GM18861 (cell line): ENCODE measurements around the gene DCAF8.
A peak's percentile ranks its signal among the peaks of the same experiment; 100 is the strongest.
"Not testable (repeated sequence)": the region's sequence is repeated elsewhere in the genome, so short reads cannot be mapped to it uniquely, and the experiment has no call there.

ENCODE experiments used
- ATAC-seq: cut with Tn5 transposase; IDR thresholded peaks from one replicate; pipeline ENCODE4 v1.9.1; 2021; ENCODE audit not compliant: unreplicated experiment

Gene DCAF8

DNA sequence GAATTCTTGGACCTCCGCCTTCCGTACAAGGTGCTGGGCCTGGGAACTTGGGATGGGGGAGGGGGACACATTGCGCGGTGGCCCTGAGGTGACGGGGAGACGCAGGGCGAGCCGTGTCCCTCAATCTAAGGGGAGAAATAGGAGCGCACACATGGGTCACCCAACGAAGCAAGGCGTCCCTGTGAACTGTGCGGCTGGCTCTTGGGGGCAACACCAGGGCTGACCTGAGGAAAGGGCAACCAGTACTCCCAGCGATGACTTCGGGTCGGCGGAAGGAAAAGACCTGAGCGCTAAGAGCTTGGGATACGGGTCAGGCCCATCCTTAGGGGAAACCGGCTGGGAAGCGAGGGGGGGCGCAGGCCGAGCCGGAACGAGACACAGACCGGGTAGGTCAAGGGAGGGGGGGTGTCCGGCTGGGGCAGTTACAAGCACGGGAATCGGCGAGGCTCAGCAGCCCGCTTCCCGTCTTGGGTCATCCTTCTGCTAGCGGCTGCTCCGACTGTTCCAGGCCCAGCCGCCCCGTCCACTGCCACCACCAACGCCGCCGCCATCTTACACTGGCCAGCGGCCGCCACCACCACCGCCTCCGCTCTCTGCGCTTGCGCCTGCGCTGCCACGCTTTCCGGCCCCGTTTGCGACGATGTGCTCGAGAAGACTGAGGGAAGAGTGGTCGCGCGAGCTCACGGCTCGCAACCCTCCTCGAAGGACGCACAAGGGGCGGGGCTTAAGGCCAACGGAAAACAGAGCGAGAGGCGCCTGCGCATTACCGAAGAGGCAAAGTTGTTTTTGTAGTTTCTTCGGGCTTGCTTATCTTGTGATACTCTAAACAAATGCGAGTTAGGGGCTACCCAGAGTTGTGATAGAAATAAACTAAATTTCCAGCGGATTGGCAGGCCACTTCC, at the start of gene DCAF8:
TSS of gene DCAF8 (minus strand) at position 657 of the 902 bp plus-strand sequence. CDS start 18,541 bp downstream, outside the sequence.
- ATAC-seq: peak; percentile 73

DNA sequence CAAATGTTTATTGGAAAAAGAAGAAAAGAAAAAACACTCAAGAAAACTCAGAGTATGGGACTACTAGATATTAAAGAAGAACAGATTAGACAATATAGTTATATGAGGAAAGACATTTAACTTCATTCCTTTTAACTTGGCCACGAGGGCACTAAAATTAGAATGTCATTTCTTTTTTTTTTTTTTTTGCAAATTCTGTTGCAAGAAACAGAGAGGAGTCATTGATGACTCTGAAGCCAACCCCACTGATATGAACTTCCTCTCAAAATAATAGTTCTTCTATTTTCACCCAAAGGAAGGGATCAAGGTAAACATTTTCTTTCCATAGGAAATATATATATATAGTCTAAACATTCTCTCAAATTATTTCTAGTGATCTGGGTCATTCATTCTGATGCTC, 47.2 kb upstream of the DCAF8 start:
- ATAC-seq: no peak

DNA sequence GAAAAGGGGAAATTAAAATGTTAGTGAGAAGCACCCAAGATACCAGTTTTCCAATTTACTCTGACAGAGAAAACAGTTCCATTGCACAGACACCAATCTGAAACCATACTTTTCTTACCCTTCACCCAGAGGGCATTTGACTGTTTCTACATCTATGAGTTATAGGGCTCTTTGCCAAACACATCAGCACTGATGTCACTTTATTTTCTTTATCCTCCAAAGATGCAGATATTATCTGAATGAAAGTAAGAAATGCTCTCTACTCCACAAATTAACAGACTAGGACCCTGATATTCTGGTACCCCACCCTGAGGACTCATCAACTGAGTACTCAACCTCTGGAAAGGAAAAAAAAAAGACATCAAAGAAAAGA, 46.8 kb upstream of the DCAF8 start:
- no peak for ATAC-seq

DNA sequence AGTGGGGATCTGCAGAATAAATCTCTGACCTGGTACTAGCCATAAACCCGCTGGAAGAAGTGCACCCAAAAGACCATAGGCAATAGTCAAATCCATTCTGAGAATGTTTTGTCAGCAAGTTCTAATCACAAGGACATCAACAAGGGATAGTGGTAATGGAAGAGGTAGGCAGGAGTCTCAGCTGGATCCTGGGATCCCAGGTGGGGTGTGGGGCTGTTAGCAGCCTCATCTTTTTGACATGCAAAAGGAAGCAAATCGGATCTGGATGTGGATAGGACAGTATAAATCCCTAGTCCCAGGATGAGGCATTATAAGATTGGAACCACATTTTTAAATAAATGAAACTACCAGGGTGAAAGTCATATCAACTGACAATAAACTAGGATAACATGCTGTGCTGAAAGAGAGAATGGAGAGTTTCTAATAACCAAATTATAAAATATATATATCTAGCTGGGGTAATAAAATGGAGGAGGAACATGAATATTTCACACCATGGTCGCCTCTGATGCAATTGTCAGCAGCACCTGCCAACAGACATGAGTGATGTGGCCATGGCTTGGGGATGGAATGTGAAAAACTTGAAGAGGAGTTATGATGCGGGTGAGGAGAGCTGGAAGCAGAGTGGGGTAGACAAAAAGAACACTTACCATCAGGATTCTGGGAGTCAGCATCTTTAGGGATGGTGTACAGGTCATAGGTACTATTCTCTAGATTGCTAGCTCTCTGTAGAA, 46.3 kb upstream of the DCAF8 start:
- no peak for ATAC-seq

GRCh38 chr1:160307118-160307791, 44.9 kb upstream of the DCAF8 start:
- ATAC-seq: no peak

DNA sequence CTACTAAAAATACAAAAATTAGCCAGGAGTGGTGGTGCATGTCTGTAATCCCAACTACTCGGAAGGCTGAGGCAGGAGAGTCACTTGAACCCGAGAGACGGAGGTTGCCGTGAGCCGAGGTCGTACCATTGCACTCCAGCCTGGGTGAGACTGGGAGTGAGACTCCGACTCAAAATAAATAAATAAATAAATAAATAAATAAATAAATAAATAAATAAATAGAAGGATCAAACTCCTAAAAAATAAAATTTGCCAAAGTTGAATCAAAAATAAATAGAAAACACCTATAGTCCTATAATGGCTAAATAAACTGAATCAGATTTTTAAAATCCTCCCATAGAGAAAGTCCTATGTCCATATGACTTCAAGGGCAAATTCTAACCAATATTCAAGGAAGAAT, 37.8 kb upstream of the DCAF8 start:
- ATAC-seq: no peak

GRCh38 chr1:160296036-160296435, 33.7 kb upstream of the DCAF8 start:
- ATAC-seq: no peak

GRCh38 chr1:160293020-160293968, 30.9 kb upstream of the DCAF8 start:
- no peak for ATAC-seq

DNA sequence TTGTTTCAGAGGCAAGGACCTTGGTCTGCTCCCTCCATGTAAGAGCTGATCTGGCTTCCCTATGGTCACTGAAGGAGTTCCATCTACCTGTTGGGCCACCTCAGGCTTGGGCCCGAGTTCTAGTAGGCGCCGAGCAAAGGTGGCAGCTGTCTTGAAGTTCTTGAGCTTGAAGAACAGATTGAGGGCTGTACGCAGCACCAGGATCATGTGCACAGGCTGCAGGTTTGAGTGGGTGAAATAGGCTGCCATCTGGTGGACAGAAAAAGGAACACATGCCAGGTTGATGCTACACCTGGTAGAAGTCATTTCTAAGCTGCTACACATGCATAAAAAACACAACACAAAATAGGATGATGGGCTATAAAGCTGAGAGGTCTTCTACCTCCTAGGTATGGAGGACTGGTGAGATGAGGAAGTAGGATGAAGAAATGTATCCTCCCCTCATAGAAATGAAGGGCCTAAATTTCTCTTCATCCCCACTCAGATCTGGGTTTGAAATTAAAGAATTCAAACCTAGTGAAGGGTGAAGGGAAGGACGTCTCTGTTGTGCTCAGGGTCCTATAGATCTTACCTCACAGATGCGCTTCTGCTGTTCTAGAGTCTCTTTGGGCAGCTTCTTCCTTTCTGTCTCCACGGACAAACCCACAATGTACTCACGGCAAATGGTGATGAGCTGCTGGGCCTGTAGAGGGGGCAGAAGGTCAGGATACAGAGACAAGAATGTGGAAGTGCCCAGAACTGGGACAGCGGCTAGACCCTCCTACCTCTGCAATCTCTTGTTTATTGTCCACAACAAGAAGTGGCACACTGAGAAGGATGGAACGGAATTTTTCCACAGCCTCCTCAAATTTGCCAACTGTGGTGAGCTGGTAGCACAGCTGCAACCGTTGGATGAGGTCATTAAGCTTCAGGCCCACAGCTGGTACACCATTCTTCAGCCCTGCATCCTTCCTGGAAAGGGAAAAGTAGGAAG, 29.2 kb upstream of the DCAF8 start:
- ATAC-seq: peak; percentile 62

GRCh38 chr1:160287769-160288168, 25.4 kb upstream of the DCAF8 start:
- not testable (repeated sequence) for ATAC-seq

DNA sequence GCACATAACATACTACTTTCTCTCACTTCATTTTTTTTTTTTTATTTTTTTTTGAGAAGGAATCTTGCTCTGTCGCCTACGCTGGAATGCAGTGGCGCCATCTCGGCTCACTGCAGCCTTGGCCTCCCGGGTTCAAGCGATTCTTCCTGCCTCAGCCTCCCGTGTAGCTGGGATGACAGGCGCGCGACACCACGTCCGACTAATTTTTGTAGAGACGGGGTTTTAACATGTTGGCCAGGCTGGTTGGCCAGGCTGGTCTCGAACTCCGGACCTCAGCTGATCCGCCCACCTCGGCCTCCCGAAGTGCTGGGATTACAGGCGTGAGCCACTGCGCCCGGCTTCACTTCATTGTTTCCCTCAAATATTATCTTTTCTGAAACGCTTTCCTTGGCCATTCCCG, 23.2 kb upstream of the DCAF8 start:
- ATAC-seq: no peak

DNA sequence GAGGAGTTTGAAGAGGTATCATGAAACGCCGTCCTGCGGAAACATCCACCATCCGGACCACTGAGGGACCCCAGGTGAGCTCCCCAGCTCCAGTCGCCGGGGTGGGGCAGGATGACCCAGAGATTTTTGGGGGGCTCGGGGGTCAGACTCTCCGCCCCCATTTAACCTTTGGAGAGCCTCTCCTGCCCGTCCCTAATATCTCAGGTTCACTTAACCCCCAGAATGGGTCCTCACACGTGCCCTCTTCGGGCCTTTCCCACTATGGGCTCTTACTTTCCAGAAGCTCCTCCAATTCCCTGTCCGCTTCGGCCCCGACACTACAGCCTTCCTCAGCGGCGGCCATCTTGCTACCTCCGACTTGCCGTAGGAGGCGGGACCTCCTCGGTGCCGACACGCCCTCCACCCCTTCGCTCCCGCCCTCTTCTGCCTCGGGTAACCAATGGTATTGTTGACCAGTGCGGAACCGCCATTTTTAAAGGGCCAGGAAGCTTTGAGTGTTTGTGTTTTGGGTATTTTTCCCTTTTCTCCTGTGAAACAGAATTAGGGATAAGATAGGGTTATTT, 22.5 kb upstream of the DCAF8 start, which contains the start of gene PEX19:
TSS of gene PEX19 (minus strand) at position 352 of the 563 bp plus-strand sequence. CDS start at position 343, 9 bp downstream.
- ATAC-seq: peak; percentile 87

DNA sequence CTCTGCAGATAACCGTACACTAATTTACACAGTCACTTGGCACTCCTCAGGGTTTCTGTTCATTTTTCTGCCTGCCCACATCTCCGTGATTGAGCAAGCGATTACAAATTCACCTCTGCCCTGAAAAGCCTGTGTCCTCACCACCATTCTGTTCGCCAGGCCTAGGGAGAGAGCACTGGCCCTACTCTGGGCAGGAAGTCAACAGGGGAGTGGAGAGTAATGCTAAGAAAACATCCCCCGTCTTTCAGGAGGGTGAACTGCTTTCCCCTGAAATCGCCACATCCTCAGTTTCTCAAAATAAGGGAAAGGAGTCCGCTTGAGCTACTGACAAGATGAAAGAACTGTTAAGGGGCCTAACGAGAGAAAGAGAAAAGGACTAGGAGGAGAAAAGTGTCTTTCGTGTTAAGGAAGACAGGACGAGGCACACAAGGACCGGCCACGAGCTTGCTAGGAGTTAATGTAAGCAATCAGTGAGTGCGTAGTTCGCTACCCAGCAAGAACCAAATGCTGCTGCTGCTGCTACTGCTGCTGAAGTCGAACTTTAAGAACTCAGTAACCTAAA, 22.0 kb upstream of the DCAF8 start:
- ATAC-seq: no peak

- no peak for ATAC-seq
These were observed 20.5 kb upstream of the DCAF8 start for GRCh38 chr1:160282807-160283206.

DNA sequence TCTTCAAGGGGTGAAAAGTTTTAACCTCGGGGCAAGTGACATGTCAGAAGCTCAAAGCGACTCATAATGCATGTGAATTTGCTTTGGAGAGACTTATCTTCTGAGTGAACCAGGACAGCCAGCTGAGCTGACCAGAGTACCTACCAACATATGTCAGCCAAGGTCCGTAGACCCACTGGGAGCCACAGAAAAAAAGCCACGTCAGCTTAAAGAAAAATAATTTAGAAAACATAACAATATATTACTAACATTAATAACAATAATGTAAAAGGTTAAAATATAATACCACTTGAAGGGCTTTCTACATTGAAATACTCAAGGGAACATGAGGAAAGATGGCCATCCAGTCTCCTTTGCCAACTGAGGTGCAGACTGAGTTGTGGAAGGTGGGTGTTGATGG, 15.6 kb upstream of the DCAF8 start:
- ATAC-seq: no peak

GRCh38 chr1:160277330-160277729, 15.0 kb upstream of the DCAF8 start:
- ATAC-seq: no peak

DNA sequence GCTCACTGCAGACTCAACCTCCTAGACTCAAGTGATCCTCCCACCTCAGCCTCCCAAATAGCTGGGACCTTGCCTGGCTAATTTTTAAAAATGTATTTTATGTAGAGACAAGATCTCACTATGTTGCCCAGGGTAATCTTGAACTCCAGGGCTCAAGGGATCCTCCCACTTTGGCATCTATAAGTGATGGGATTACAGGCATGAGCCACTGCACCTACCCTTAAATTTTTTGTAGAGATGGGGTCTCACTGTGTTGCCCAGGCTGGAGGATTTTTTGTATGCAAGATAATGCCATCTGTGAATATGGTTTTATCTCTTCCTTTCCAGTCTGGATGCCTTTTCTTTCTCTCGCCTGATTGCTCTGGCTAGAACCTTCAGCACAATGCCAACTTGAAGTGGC, 8.7 kb upstream of the DCAF8 start:
- no peak for ATAC-seq

GRCh38 chr1:160267284-160267991, 5.1 kb upstream of the DCAF8 start:
- ATAC-seq: no peak
